ENCODE data around the gene LARGE1. TPM values are rescaled to one million over a fixed set of nuclear protein-coding genes. Genes with fewer than 3 reads are reported as not detected.

LARGE1 gene
- total and polyA plus RNA-seq, 9 of the 15 experiments (the other 6 are each of a cell fraction or from before 2014, with no cell fraction given), result 0.01 to 0.66 (median 0.14) TPM; not detected in 2

DNA sequence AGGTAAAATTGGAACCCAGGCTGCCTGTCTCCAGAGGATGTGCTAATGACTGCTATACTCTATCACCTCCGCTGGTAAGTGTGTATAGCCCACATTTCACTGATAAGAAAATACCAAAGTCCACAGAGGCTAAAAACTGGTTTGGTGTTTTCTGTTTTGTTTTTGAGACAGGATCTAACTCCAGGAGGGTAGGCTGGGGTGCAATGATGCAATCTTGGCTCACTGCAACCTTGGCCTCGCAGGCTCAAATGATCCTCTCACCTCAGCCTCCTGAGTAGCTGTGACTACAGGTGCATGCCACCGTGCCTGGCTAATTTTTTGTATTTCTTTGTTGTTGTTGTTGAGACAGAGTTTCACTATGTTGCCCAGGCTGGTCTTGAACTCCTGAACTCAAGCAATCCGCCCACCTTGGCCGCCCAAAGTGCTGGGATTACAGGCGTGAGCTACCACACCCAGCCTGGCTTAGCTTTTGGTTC, 409.8 kb downstream of the LARGE1 start:
- BruUV-seq (replicated peaks), result no TSS peak
- no peaks in the 10 kb centered on the region for H3K79me2 ChIP-seq (ENCODE audit: control insufficient read depth, insufficient read depth, low read length)
- CTCF ChIA-PET (ENCODE audit: low intra/inter-chr PET ratio), result no interaction called here
- no peaks in the 10 kb centered on the region for H3K27me3 ChIP-seq (ENCODE audit: control insufficient read depth in 2 of 2, insufficient read depth in 2 of 2, low read length in 2 of 2)
- 0% methylated on average over 5 of the region's 6 CpGs for WGBS (ENCODE audit: insufficient coverage, low coverage, missing lambda C conversion rate)
- in situ Hi-C loops (cut with MboI), result no loop called here
- H4K20me1 ChIP-seq (replicated peaks; ENCODE audit: control insufficient read depth, insufficient read depth, low read length), result no peaks in the 10 kb centered on the region
- no peaks in the 10 kb centered on the region for H3K9me3 ChIP-seq (replicated peaks; ENCODE audit: control insufficient read depth, insufficient read depth, low read depth, low read length)
- DNase-seq (ENCODE audit: extremely low read depth in 1 of 4, low spot score in 3 of 4) (no peak), FAIRE-seq (no peak), ATAC-seq (no peak)
- intact Hi-C loops (cut with micrococcal nuclease), result loop anchor here (10.0 kb wide), 1 partner anchor 64 kb away; no protein-coding TSS in a partner anchor
- H3K9ac ChIP-seq (ENCODE audit: insufficient read depth in 1 of 2, low read depth in 2 of 2, low read length in 2 of 2), result no peak overlapping the region
- POLR2A ChIA-PET, result interaction anchor here (0.7 kb wide), 1 partner anchor 43 kb away, joined by 3 read pairs; no protein-coding TSS in a partner anchor
- H3K4me1 ChIP-seq (replicated peaks in 1 of 2; ENCODE audit: control insufficient read depth in 2 of 2, insufficient read depth in 2 of 2, low read length in 2 of 2), result no peaks in the 10 kb centered on the region
- no peak overlapping the region for H3K4me2 ChIP-seq (ENCODE audit: insufficient read depth, low read length)
- H3K27ac ChIP-seq (ENCODE audit: extremely low read depth, low read depth, low read length), result no peak overlapping the region
- H3K9me1 ChIP-seq (ENCODE audit: control insufficient read depth, insufficient read depth, low read length), result no peaks in the 10 kb centered on the region
- H3K4me3 ChIP-seq, result no peak overlapping the region
- no peak overlapping the region for H2AFZ ChIP-seq (ENCODE audit: low read depth, low read length)
- no peaks in the 10 kb centered on the region for H3K36me3 ChIP-seq (ENCODE audit: control insufficient read depth, insufficient read depth, low read length)
- no peak for TF ChIP-seq CXXC5 (CRISPR knock-in tag; IDR thresholded peaks at IDR 0.05)
- TF ChIP-seq ZBTB43 (CRISPR knock-in tag; IDR thresholded peaks at IDR 0.05), result no peak
- no peak for TF ChIP-seq PTTG1 (tag; IDR thresholded peaks at IDR 0.05; ENCODE audit: low read depth)
- TF ChIP-seq, protein P1, sequence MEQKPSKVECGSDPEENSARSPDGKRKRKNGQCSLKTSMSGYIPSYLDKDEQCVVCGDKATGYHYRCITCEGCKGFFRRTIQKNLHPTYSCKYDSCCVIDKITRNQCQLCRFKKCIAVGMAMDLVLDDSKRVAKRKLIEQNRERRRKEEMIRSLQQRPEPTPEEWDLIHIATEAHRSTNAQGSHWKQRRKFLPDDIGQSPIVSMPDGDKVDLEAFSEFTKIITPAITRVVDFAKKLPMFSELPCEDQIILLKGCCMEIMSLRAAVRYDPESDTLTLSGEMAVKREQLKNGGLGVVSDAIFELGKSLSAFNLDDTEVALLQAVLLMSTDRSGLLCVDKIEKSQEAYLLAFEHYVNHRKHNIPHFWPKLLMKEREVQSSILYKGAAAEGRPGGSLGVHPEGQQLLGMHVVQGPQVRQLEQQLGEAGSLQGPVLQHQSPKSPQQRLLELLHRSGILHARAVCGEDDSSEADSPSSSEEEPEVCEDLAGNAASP (IDR thresholded peaks at IDR 0.05), result no peak
- no peak for TF ChIP-seq E4F1 (CRISPR knock-in tag; IDR thresholded peaks at IDR 0.05; ENCODE audit: borderline replicate concordance)

Measured in K562 (cell line).